LNCAP (cell line): ENCODE data around the gene HIRIP3.

ENCODE experiments used
- CTCF ChIP-seq: fragments of 450-650 bp; IDR thresholded peaks from 2 replicates; pipeline ENCODE4 v1.5.1; 2017; ENCODE audit warnings: mild to moderate bottlenecking

Gene HIRIP3

GRCh38 chr16:30009990-30010843 is 14.8 kb upstream of the HIRIP3 start:
- no peak for TF ChIP-seq CTCF

- TF ChIP-seq CTCF = no peak
Measured at GRCh38 chr16:30009085-30009862, 13.9 kb upstream of the HIRIP3 start.

GRCh38 chr16:30007378-30007895 is 12.0 kb upstream of the HIRIP3 start:
- no peak for TF ChIP-seq CTCF

GRCh38 chr16:30006659-30007377 is 11.4 kb upstream of the HIRIP3 start:
- TF ChIP-seq CTCF = no peak

- TF ChIP-seq CTCF = no peak
Measured at GRCh38 chr16:30006095-30006473, 10.7 kb upstream of the HIRIP3 start.

GRCh38 chr16:30005341-30006094 is 10.1 kb upstream of the HIRIP3 start:
- TF ChIP-seq CTCF = peak; percentile 82

GRCh38 chr16:30004811-30005242 is 9.4 kb upstream of the HIRIP3 start:
- no peak for TF ChIP-seq CTCF
